Right atrium auricular region (tissue), 2 donors: Measurements from ENCODE around the gene FYCO1. TPM values are rescaled to one million over a fixed set of nuclear protein-coding genes. Genes with fewer than 3 reads are reported as not detected.

ENCODE experiments used
- DNase-seq: peaks from one replicate; pipeline ENCODE4 v3.0.0-alpha.2; 2019; ENCODE audit warnings: low spot score
- H3K27ac ChIP-seq, 2 donors: fragments of 200-600 bp; sonication (generic); 1 replicate in 1 of 2; 2 replicates in 1 of 2; pipeline ENCODE4 v1.5.1; 2016 to 2019
- H3K27me3 ChIP-seq, 2 donors: fragments of 200-600 bp; sonication (generic); one replicate each; pipeline versions ENCODE4 v1.5.1 to v1.6.0; 2017 to 2019
- H3K36me3 ChIP-seq: fragments of 200-600 bp; sonication (generic); one replicate; pipeline ENCODE4 v1.5.1; 2016
- H3K4me1 ChIP-seq, 2 donors: fragments of 200-600 bp; sonication (generic); one replicate each; pipeline versions ENCODE4 v1.5.1 to v1.6.0; 2017 to 2019
- H3K4me3 ChIP-seq, 2 donors: fragments of 200-600 bp; sonication (generic); 1 replicate in 1 of 2; 2 replicates in 1 of 2; pipeline ENCODE4 v1.5.1; 2017 to 2019; ENCODE audit warnings: mild to moderate bottlenecking in 1 of 2, moderate library complexity in 1 of 2
- H3K9me3 ChIP-seq, 2 donors: fragments of 200-600 bp; sonication (generic); one replicate each; pipeline ENCODE4 v1.5.1; 2019
- total RNA-seq, 2 donors: library from RNA; depleted of rRNA; stranded (reverse); fragments of >200 nt; gene quantifications; one replicate each; pipeline ENCODE4 v1.1.0, GENCODE V29; 2016
- TF ChIP-seq, protein P1 (sequence below), 2 donors: fragments of 200-600 bp; sonication (generic); IDR thresholded peaks; one replicate each; pipeline ENCODE4 v1.5.1; 2019; ENCODE audit warnings: antibody characterized with exemption in 2 of 2

Gene FYCO1
- total RNA-seq, 2 donors from 2014 or later, result 67.2 to 116 TPM

DNA sequence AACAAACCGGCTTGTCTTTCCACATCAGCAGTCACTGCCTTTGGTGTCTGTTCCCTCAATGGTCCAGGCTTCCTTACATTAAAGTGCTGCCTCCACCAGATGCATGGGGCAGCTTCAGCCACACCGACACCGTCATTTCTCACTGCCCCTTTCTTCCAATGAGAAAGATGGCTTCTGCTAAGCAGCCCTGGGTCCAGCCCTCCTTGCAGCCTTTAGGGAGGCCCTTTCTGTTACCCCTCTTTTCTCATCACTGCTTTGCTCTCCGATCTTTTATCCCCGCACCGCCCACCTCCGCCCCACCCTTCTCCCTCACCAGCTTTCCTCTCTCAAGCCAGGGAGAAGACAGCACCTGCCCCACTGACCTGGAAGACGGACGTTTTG lies 80.6 kb downstream of the FYCO1 start:
- Histone ChIP-seq H3K36me3 (peaks cover 5% of the 10 kb centered on the region), H3K9me3 (no peaks in the 10 kb centered on the region), H3K4me1 (peaks cover 0 to 5% of the 10 kb centered on the region in 2 donors), H3K27me3 (no peaks in the 10 kb centered on the region), H3K27ac (no peak overlapping the region), H3K4me3 (no peak overlapping the region)
- TF ChIP-seq, protein P1, sequence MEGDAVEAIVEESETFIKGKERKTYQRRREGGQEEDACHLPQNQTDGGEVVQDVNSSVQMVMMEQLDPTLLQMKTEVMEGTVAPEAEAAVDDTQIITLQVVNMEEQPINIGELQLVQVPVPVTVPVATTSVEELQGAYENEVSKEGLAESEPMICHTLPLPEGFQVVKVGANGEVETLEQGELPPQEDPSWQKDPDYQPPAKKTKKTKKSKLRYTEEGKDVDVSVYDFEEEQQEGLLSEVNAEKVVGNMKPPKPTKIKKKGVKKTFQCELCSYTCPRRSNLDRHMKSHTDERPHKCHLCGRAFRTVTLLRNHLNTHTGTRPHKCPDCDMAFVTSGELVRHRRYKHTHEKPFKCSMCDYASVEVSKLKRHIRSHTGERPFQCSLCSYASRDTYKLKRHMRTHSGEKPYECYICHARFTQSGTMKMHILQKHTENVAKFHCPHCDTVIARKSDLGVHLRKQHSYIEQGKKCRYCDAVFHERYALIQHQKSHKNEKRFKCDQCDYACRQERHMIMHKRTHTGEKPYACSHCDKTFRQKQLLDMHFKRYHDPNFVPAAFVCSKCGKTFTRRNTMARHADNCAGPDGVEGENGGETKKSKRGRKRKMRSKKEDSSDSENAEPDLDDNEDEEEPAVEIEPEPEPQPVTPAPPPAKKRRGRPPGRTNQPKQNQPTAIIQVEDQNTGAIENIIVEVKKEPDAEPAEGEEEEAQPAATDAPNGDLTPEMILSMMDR (IDR thresholded peaks at IDR 0.05), result no peak
- DNase-seq, result no peak

DNA sequence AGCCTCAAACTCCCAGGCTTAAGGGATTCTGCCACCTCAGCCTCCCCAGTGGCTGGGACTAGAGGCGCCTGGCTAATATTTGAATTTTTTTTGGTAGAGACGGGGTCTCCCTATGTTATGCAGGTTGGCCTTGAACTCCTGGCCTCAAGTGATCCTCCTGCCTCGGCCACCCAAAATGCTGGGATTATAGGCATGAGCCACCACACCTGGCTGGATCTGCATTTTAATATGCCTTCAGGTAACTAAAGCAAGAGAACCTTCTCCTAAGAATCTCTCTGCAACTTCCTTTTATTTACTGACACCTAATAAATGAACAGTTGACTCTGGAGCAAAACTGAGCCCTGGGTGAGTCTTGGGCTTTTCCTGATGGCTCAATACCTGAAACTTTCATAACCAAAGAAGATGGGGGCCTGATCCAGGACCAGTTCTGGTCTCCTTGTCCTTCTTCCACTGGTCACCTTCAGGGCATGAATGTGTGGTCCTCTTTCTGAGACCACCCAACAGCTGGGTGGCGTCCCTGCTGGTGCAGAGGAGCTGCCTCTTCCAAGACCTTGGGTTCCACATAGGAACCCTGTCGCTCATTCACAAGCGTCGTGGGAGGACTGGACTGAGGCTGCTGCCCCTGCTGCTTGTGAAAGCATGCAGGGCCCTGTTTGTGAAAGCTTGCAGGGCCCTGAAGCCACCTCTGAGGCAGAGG lies 81.1 kb downstream of the FYCO1 start:
- H3K4me1 ChIP-seq, result peaks cover 0 to 5% of the 10 kb centered on the region in 2 donors
- no peaks in the 10 kb centered on the region for H3K27me3 ChIP-seq
- no peak for DNase-seq
- no peak overlapping the region for H3K4me3 ChIP-seq
- H3K36me3 ChIP-seq, result no peaks in the 10 kb centered on the region
- no peaks in the 10 kb centered on the region for H3K9me3 ChIP-seq
- no peak overlapping the region for H3K27ac ChIP-seq
- TF ChIP-seq, protein P1 (IDR thresholded peaks at IDR 0.05), result no peak

GRCh38 chr3:45912435-45912834 lies 83.2 kb downstream of the FYCO1 start:
- DNase-seq, result no peak
- no peak overlapping the region for H3K27ac ChIP-seq
- TF ChIP-seq, protein P1 (IDR thresholded peaks at IDR 0.05), result no peak
- no peaks in the 10 kb centered on the region for H3K27me3 ChIP-seq
- H3K4me3 ChIP-seq, result no peak overlapping the region
- H3K4me1 ChIP-seq, result peaks cover 0 to 5% of the 10 kb centered on the region in 2 donors
- no peaks in the 10 kb centered on the region for H3K9me3 ChIP-seq
- H3K36me3 ChIP-seq, result no peaks in the 10 kb centered on the region

DNA sequence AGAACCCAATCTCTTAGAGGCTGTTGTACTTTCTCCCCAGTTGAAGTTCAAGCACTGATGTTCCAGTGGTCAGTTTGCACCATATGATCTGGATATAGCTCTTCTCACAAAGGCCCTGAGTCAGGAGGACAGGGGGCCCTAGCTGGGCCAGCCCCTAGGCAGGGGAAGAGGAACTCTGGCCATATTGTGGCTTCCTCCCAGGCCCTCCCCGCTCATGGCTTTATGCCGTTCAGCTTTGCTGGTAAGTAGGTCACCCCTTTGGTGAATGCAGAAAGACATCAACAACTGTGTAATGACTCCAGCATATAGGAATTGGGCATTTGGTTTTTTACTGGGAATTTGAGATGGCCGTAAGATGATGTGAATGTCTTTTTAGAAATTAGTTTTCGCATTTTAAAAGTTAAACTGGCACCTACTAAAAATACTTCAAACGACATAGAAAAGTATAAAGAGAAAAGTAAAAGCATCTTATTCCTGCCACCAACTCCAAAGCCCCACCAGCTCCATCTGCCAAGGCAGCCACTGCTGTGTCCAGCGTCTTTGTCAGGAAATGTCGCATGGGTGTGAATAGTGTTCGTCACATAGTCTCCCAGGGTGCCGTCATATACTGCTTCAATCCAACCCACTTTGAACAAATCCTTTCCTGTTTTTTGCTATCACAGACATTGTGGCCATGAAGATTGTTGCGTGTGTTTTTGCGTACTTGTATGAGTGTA lies 84.0 kb downstream of the FYCO1 start:
- no peak overlapping the region for H3K4me3 ChIP-seq
- TF ChIP-seq, protein P1 (IDR thresholded peaks at IDR 0.05), result no peak
- no peak for DNase-seq
- no peaks in the 10 kb centered on the region for H3K27me3 ChIP-seq
- no peak overlapping the region for H3K27ac ChIP-seq
- H3K4me1 ChIP-seq, result peaks cover 0 to 5% of the 10 kb centered on the region in 2 donors
- H3K9me3 ChIP-seq, result no peaks in the 10 kb centered on the region
- H3K36me3 ChIP-seq, result no peaks in the 10 kb centered on the region

DNA sequence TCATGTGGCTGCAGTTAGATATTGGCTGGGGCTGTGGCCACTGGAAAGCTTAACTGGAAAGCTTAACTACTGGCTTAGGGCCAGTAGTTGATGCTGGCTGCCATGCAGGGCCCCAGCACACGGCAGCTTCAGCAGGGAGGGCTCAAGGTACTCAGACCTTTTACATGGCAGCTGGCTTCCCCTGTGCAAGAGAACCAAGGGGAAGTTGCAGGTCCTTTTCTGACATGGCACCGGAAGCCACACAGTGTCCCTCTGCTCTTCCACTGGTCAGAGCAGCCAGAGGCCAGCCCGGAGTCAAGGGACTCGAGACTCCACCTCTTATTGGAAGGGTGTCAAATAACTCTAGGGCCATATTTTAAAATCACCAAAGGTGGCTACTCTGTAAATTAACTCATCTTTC lies 84.7 kb downstream of the FYCO1 start:
- H3K27ac ChIP-seq, result no peak overlapping the region
- H3K4me1 ChIP-seq, result peaks cover 0 to 3% of the 10 kb centered on the region in 2 donors
- TF ChIP-seq, protein P1 (IDR thresholded peaks at IDR 0.05), result no peak
- no peak for DNase-seq
- no peaks in the 10 kb centered on the region for H3K27me3 ChIP-seq
- no peak overlapping the region for H3K4me3 ChIP-seq
- no peaks in the 10 kb centered on the region for H3K9me3 ChIP-seq
- no peaks in the 10 kb centered on the region for H3K36me3 ChIP-seq
